HEK293 (cell line): Measurements from ENCODE around the gene HOTAIR.

Experiments
- CTCF ChIA-PET: fragments of 350-600 bp; formaldehyde crosslinking; extraction: SDS; loops from one replicate; lab custom pipeline; 2021; ENCODE audit warnings: antibody characterized with exemption; lab: Yijun Ruan, JAX
- POLR2A ChIA-PET: fragments of 300-600 bp; formaldehyde crosslinking; extraction: SDS; loops from one replicate; lab custom pipeline; 2020; ENCODE audit warnings: antibody characterized with exemption, inconsistent platforms; lab: Yijun Ruan, JAX
- H3K27ac ChIP-seq: fragments of 200-500 bp; sonication (Bioruptor generic); 2 replicates; pipeline ENCODE4 v1.5.1; 2014; ENCODE audit warnings: low read depth, low read length, control low read depth, inconsistent platforms; ENCODE audit errors: extremely low read depth
- H3K36me3 ChIP-seq, 2 experiments: fragments of 200-500 bp in 1 of 2; sonication (Bioruptor generic) in 1 of 2; 1 replicate in 1 of 2; 2 replicates in 1 of 2; pipeline ENCODE4 v1.5.1; 2014 to 2017; ENCODE audit warnings: inconsistent platforms in 2 of 2, low read length in 2 of 2; ENCODE audit not compliant: control insufficient read depth in 2 of 2, insufficient read depth in 1 of 2
- H3K4me1 ChIP-seq: fragments of 200-500 bp; sonication (Bioruptor generic); 2 replicates; pipeline ENCODE4 v1.5.1; 2014; ENCODE audit warnings: mild to moderate bottlenecking, low read length, inconsistent platforms; ENCODE audit not compliant: control insufficient read depth, insufficient read depth
- H3K4me3 ChIP-seq: 2 replicates; pipeline ENCODE4 v1.5.1; 2011; ENCODE audit warnings: low read depth, mild to moderate bottlenecking, control low read depth, low read length, moderate library complexity
- H3K9me3 ChIP-seq: fragments of 200-500 bp; sonication (Bioruptor generic); 2 replicates; pipeline ENCODE4 v1.5.1; 2014; ENCODE audit warnings: low read depth, low read length, inconsistent platforms; ENCODE audit not compliant: control insufficient read depth, insufficient read depth
- BCL11B ChIP-seq: fragments of 450-650 bp; formaldehyde crosslinking; IDR thresholded peaks from 2 replicates; pipeline ENCODE4 v1.5.1; 2016; ENCODE audit warnings: low read depth, missing biosample characterization, missing genetic modification characterization
- SCRT2 ChIP-seq: fragments of 450-650 bp; formaldehyde crosslinking; IDR thresholded peaks from 2 replicates; pipeline ENCODE4 v1.5.1; 2016; ENCODE audit warnings: missing biosample characterization, missing genetic modification characterization
- SP2 ChIP-seq: fragments of 450-650 bp; formaldehyde crosslinking; IDR thresholded peaks from 2 replicates; pipeline ENCODE4 v1.5.1; 2016; ENCODE audit warnings: missing biosample characterization, missing genetic modification characterization
- SP7 ChIP-seq: fragments of 450-650 bp; formaldehyde crosslinking; IDR thresholded peaks from 2 replicates; pipeline ENCODE4 v1.5.1; 2016; ENCODE audit warnings: missing biosample characterization, missing genetic modification characterization
- YY1 ChIP-seq: fragments of 450-650 bp; formaldehyde crosslinking; IDR thresholded peaks from 2 replicates; pipeline ENCODE4 v1.5.1; 2018; ENCODE audit warnings: missing biosample characterization, missing genetic modification characterization
- ZBTB20 ChIP-seq: fragments of 450-650 bp; formaldehyde crosslinking; IDR thresholded peaks from 2 replicates; pipeline ENCODE4 v1.5.1; 2016; ENCODE audit warnings: missing biosample characterization, missing genetic modification characterization
- ZBTB7A ChIP-seq: fragments of 450-650 bp; formaldehyde crosslinking; IDR thresholded peaks from 2 replicates; pipeline ENCODE4 v1.5.1; 2016; ENCODE audit warnings: low read depth, missing biosample characterization, missing genetic modification characterization
- ZEB2 ChIP-seq: fragments of 450-650 bp; formaldehyde crosslinking; IDR thresholded peaks from 2 replicates; pipeline ENCODE4 v1.5.1; 2016; ENCODE audit warnings: missing biosample characterization, missing genetic modification characterization
- ZFHX2 ChIP-seq: fragments of 450-650 bp; formaldehyde crosslinking; conservative IDR thresholded peaks from 2 replicates; pipeline ENCODE4 v1.5.1; 2016; ENCODE audit warnings: missing biosample characterization, missing genetic modification characterization
- ZNF24 ChIP-seq: fragments of 450-650 bp; formaldehyde crosslinking; IDR thresholded peaks from 2 replicates; pipeline ENCODE4 v1.5.1; 2016; ENCODE audit warnings: missing biosample characterization, missing genetic modification characterization
- ZNF335 ChIP-seq: fragments of 450-650 bp; formaldehyde crosslinking; conservative IDR thresholded peaks from 2 replicates; pipeline ENCODE4 v1.5.1; 2016; ENCODE audit warnings: missing biosample characterization, missing genetic modification characterization
- ZNF404 ChIP-seq: fragments of 450-650 bp; formaldehyde crosslinking; IDR thresholded peaks from 2 replicates; pipeline ENCODE4 v1.5.1; 2017; ENCODE audit warnings: missing biosample characterization, missing genetic modification characterization
- ZNF423 ChIP-seq: fragments of 450-650 bp; formaldehyde crosslinking; IDR thresholded peaks from 2 replicates; pipeline ENCODE4 v1.5.1; 2016; ENCODE audit warnings: missing biosample characterization, missing genetic modification characterization
- ZNF561 ChIP-seq: fragments of 450-650 bp; IDR thresholded peaks from 2 replicates; pipeline ENCODE4 v1.5.1; 2018; ENCODE audit warnings: missing biosample characterization, missing genetic modification characterization, borderline replicate concordance
- ZNF596 ChIP-seq: fragments of 450-650 bp; IDR thresholded peaks from 2 replicates; pipeline ENCODE4 v1.5.0; 2018; ENCODE audit warnings: missing biosample characterization, mild to moderate bottlenecking, missing genetic modification characterization, moderate library complexity
- ZNF610 ChIP-seq: fragments of 450-650 bp; formaldehyde crosslinking; IDR thresholded peaks from 2 replicates; pipeline ENCODE4 v1.5.1; 2016; ENCODE audit warnings: missing biosample characterization, missing genetic modification characterization, borderline replicate concordance
- ZNF629 ChIP-seq: fragments of 450-650 bp; formaldehyde crosslinking; IDR thresholded peaks from 2 replicates; pipeline ENCODE4 v1.5.1; 2017; ENCODE audit warnings: missing biosample characterization, missing genetic modification characterization
- ZNF660 ChIP-seq: fragments of 450-650 bp; IDR thresholded peaks from 2 replicates; pipeline ENCODE4 v1.5.1; 2018; ENCODE audit warnings: missing biosample characterization, mild to moderate bottlenecking, missing genetic modification characterization
- ZXDB ChIP-seq: fragments of 450-650 bp; formaldehyde crosslinking; IDR thresholded peaks from 2 replicates; pipeline ENCODE4 v1.5.1; 2016; ENCODE audit warnings: missing biosample characterization, missing genetic modification characterization
- TF ChIP-seq, protein P1 (sequence below): fragments of 450-650 bp; formaldehyde crosslinking; IDR thresholded peaks from 2 replicates; pipeline ENCODE4 v1.5.1; 2016; ENCODE audit warnings: missing biosample characterization, missing genetic modification characterization
- TF ChIP-seq, protein P2 (sequence below): fragments of 450-650 bp; formaldehyde crosslinking; IDR thresholded peaks from 2 replicates; pipeline ENCODE4 v1.5.1; 2016; ENCODE audit warnings: missing biosample characterization, missing genetic modification characterization
- TF ChIP-seq, protein P3 (sequence below): fragments of 450-650 bp; formaldehyde crosslinking; IDR thresholded peaks from 2 replicates; pipeline ENCODE4 v1.5.1; 2016; ENCODE audit warnings: missing biosample characterization, missing genetic modification characterization
- TF ChIP-seq, protein P4 (sequence below): fragments of 450-650 bp; formaldehyde crosslinking; IDR thresholded peaks from 2 replicates; pipeline ENCODE4 v1.5.1; 2017; ENCODE audit warnings: missing biosample characterization, missing genetic modification characterization
- TF ChIP-seq, protein P5 (sequence below): fragments of 450-650 bp; formaldehyde crosslinking; IDR thresholded peaks from 2 replicates; pipeline ENCODE4 v1.5.1; 2017; ENCODE audit warnings: missing biosample characterization, missing genetic modification characterization
- TF ChIP-seq, protein P6 (sequence below): fragments of 450-650 bp; formaldehyde crosslinking; IDR thresholded peaks from 2 replicates; pipeline ENCODE4 v1.5.1; 2016; ENCODE audit warnings: missing biosample characterization, missing genetic modification characterization

The HOTAIR gene

DNA sequence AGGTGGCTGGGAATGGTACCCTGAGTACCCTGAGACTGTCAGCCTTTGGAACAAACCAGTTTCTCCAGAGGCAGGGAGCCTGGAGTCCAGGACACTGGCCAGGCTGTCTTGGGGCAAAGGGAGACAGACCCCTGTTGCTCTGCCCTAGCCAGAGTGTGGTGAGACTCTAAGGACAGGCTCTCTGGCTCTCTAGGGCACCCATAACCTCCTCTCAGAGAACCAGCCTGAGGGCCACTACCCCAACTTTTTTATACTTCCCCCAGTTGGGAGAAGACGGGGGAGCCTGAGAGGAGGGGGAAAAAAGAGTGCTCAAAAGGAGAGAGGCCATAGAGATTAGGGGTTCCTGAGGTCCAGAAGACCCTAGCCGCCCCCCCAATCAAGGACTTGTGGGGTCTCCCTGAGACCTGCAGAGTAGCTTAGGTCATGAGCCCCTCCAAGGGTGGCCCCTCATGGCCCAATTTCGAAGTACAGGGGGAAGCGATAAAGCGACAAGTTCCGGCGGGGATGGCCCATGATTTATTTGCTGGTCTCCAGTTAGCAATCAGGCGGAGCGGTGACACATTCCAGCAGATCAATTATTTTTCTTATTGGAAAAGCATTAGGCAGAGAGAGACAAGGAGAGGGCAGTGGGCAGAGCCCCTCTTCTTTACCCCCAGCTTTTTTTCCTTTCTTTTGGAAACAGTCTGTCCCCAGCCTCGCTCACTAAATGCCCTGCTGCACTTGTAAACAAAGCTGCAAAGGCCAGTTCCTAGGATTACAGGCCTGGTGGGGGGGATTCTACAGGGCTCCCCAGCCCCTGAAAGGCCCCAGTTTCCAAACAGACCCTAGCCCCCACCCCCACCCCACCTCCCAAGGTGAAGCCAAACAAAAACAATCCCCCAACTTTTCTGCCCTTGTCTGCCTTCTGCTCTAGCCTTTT lies 35.6 kb upstream of the HOTAIR start:
- Histone ChIP-seq H3K27ac (peak overlapping the region; percentile 93), H3K9me3 (no peaks in the 10 kb centered on the region), H3K36me3 (no peaks in the 10 kb centered on the region), H3K4me1 (peaks cover 40% of the 10 kb centered on the region), H3K4me3 (no peak overlapping the region)
- POLR2A ChIA-PET = interaction anchor here (2.6 kb wide), 1 partner anchor 7 kb away, joined by 39 read pairs; no protein-coding TSS in a partner anchor
- CTCF ChIA-PET = interaction anchor here (0.5 to 7.9 kb wide), 5 partner anchors 11 to 204 kb away, joined by 3 to 111 read pairs (median 11); no protein-coding TSS in a partner anchor
- no peak for TF ChIP-seq ZNF423 (tag by site-specific recombination)
- TF ChIP-seq ZNF596 (tag by site-specific recombination) = peak; percentile 53
- 0 out of 2 replicates have a peak, but pooled peaks have one; percentile 15 for TF ChIP-seq BCL11B (tag by site-specific recombination)
- no peak for TF ChIP-seq ZNF610 (tag by site-specific recombination)
- no peak for TF ChIP-seq ZNF404 (tag by site-specific recombination)
- TF ChIP-seq, protein P1, sequence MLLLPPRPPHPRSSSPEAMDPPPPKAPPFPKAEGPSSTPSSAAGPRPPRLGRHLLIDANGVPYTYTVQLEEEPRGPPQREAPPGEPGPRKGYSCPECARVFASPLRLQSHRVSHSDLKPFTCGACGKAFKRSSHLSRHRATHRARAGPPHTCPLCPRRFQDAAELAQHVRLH (tag by site-specific recombination) = no peak
- TF ChIP-seq, protein P2, sequence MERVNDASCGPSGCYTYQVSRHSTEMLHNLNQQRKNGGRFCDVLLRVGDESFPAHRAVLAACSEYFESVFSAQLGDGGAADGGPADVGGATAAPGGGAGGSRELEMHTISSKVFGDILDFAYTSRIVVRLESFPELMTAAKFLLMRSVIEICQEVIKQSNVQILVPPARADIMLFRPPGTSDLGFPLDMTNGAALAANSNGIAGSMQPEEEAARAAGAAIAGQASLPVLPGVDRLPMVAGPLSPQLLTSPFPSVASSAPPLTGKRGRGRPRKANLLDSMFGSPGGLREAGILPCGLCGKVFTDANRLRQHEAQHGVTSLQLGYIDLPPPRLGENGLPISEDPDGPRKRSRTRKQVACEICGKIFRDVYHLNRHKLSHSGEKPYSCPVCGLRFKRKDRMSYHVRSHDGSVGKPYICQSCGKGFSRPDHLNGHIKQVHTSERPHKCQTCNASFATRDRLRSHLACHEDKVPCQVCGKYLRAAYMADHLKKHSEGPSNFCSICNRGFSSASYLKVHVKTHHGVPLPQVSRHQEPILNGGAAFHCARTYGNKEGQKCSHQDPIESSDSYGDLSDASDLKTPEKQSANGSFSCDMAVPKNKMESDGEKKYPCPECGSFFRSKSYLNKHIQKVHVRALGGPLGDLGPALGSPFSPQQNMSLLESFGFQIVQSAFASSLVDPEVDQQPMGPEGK (tag by site-specific recombination) = 0 out of 2 replicates have a peak, but pooled peaks have one; percentile 6
- TF ChIP-seq, protein P3, sequence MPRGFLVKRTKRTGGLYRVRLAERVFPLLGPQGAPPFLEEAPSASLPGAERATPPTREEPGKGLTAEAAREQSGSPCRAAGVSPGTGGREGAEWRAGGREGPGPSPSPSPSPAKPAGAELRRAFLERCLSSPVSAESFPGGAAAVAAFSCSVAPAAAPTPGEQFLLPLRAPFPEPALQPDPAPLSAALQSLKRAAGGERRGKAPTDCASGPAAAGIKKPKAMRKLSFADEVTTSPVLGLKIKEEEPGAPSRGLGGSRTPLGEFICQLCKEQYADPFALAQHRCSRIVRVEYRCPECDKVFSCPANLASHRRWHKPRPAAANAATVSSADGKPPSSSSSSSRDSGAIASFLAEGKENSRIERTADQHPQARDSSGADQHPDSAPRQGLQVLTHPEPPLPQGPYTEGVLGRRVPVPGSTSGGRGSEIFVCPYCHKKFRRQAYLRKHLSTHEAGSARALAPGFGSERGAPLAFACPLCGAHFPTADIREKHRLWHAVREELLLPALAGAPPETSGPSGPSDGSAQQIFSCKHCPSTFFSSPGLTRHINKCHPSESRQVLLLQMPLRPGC (tag by site-specific recombination) = peak; percentile 44
- peak; percentile 66 for TF ChIP-seq SP7 (tag by site-specific recombination)
- TF ChIP-seq ZXDB = peak; percentile 73
- TF ChIP-seq, protein P4, sequence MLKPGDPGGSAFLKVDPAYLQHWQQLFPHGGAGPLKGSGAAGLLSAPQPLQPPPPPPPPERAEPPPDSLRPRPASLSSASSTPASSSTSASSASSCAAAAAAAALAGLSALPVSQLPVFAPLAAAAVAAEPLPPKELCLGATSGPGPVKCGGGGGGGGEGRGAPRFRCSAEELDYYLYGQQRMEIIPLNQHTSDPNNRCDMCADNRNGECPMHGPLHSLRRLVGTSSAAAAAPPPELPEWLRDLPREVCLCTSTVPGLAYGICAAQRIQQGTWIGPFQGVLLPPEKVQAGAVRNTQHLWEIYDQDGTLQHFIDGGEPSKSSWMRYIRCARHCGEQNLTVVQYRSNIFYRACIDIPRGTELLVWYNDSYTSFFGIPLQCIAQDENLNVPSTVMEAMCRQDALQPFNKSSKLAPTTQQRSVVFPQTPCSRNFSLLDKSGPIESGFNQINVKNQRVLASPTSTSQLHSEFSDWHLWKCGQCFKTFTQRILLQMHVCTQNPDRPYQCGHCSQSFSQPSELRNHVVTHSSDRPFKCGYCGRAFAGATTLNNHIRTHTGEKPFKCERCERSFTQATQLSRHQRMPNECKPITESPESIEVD (tag by site-specific recombination) = no peak
- TF ChIP-seq YY1 (tag by site-specific recombination) = no peak
- TF ChIP-seq, protein P5, sequence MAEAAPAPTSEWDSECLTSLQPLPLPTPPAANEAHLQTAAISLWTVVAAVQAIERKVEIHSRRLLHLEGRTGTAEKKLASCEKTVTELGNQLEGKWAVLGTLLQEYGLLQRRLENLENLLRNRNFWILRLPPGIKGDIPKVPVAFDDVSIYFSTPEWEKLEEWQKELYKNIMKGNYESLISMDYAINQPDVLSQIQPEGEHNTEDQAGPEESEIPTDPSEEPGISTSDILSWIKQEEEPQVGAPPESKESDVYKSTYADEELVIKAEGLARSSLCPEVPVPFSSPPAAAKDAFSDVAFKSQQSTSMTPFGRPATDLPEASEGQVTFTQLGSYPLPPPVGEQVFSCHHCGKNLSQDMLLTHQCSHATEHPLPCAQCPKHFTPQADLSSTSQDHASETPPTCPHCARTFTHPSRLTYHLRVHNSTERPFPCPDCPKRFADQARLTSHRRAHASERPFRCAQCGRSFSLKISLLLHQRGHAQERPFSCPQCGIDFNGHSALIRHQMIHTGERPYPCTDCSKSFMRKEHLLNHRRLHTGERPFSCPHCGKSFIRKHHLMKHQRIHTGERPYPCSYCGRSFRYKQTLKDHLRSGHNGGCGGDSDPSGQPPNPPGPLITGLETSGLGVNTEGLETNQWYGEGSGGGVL = peak; percentile 25; the same call in 1 of the 2 replicates
- TF ChIP-seq SP2 (tag by site-specific recombination) = peak; percentile 33; the same call in 1 of the 2 replicates
- TF ChIP-seq ZBTB20 (tag by site-specific recombination) = peak; percentile 70; the same call in 1 of the 2 replicates
- no peak for TF ChIP-seq ZNF24 (tag by site-specific recombination)
- peak; percentile 38; the same call in 1 of the 2 replicates for TF ChIP-seq ZEB2
- peak; percentile 40; the same call in 1 of the 2 replicates for TF ChIP-seq ZNF660 (tag by site-specific recombination)
- TF ChIP-seq ZFHX2 = no peak
- TF ChIP-seq, protein P6, sequence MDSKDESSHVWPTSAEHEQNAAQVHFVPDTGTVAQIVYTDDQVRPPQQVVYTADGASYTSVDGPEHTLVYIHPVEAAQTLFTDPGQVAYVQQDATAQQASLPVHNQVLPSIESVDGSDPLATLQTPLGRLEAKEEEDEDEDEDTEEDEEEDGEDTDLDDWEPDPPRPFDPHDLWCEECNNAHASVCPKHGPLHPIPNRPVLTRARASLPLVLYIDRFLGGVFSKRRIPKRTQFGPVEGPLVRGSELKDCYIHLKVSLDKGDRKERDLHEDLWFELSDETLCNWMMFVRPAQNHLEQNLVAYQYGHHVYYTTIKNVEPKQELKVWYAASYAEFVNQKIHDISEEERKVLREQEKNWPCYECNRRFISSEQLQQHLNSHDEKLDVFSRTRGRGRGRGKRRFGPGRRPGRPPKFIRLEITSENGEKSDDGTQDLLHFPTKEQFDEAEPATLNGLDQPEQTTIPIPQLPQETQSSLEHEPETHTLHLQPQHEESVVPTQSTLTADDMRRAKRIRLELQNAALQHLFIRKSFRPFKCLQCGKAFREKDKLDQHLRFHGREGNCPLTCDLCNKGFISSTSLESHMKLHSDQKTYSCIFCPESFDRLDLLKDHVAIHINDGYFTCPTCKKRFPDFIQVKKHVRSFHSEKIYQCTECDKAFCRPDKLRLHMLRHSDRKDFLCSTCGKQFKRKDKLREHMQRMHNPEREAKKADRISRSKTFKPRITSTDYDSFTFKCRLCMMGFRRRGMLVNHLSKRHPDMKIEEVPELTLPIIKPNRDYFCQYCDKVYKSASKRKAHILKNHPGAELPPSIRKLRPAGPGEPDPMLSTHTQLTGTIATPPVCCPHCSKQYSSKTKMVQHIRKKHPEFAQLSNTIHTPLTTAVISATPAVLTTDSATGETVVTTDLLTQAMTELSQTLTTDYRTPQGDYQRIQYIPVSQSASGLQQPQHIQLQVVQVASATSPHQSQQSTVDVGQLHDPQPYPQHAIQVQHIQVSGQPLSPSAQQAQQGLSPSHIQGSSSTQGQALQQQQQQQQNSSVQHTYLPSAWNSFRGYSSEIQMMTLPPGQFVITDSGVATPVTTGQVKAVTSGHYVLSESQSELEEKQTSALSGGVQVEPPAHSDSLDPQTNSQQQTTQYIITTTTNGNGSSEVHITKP (tag by site-specific recombination) = peak; percentile 68
- TF ChIP-seq ZNF629 (tag by site-specific recombination) = peak; percentile 15; the same call in 1 of the 2 replicates
- TF ChIP-seq ZBTB7A (tag by site-specific recombination) = 0 out of 2 replicates have a peak, but pooled peaks have one; percentile 48
- peak; percentile 56; the same call in 1 of the 2 replicates for TF ChIP-seq SCRT2 (tag by site-specific recombination)
- TF ChIP-seq ZNF561 (tag by site-specific recombination) = 0 out of 2 replicates have a peak, but pooled peaks have one; percentile 24
- peak; percentile 48 for TF ChIP-seq ZNF335 (tag by site-specific recombination)
